HG03457 (cell line): ENCODE results near the gene TDP2.

Experiments
- ATAC-seq: cut with Tn5 transposase; IDR thresholded peaks from one replicate; pipeline ENCODE4 v1.9.1; 2021; ENCODE audit warnings: moderate number of reproducible peaks; ENCODE audit not compliant: unreplicated experiment

The TDP2 gene

GRCh38 chr6:24666641-24667377, at the start of gene TDP2, which contains the start of gene ACOT13:
TDP2 (minus strand) TSS chr6:24666899; CDS start chr6:24666862, 37 bp downstream.
ACOT13 (plus strand) TSS chr6:24667077; CDS start chr6:24667264, 187 bp downstream.
- peak; percentile 94 for ATAC-seq

DNA sequence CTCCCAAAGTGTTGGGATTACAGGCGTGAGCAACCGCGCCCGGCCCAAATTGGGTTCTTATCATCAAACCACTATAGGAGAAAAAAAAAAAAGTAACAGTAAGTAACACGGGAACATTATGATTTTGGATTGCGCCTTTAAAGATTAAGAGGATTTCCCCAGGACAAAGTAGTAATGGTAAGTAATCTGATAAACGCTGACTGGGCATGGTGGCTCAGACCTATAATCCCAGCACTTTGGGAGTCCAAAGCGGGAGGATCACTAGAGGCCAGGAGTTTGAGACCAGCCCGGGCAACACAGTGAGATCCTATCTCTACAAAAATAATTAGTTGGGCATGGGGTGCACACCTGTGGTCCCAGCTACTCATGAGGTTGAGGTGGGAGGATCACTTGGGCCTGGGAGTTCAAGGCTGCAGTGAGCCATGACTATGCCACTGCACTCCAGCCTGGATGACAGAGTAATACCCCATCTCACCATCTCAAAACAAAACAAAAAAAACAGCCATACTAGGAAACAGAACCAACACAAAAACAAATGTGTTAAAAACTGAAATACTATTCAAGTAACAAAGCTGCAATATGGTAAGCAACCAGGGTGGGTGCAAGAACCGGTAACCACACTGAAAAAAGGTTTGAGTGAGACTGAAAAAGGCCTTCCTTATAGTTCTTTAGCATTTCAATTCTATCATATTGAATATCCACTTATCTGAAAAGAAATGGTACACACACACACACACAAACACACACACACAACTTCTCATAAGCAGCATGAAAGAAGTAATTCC, 44.0 kb upstream of the TDP2 start:
- ATAC-seq, result no peak

GRCh38 chr6:24709014-24709711, 42.5 kb upstream of the TDP2 start:
- ATAC-seq, result no peak

GRCh38 chr6:24708612-24709011, 41.9 kb upstream of the TDP2 start:
- no peak for ATAC-seq

DNA sequence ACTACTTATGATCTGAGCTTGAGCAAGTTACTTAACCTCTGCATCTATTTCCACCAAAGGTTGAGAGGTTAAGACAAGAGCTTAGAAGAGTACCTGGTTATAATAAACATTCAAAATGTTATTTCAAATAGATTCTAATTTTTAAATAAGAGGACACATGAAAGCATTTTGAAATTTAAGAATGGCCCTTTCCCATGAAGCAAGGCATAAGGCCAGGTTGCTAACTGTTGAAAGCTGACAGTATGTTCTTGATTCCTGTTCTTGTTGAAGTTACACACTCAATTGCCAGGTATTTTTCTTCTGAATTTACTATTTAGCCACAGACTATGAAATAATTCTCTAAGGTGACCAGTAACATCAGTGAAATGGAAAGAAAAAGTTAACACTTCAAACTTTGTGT, 37.8 kb upstream of the TDP2 start:
- ATAC-seq, result no peak

- no peak for ATAC-seq
These were observed 36.1 kb upstream of the TDP2 start for GRCh38 chr6:24702720-24703282.

DNA sequence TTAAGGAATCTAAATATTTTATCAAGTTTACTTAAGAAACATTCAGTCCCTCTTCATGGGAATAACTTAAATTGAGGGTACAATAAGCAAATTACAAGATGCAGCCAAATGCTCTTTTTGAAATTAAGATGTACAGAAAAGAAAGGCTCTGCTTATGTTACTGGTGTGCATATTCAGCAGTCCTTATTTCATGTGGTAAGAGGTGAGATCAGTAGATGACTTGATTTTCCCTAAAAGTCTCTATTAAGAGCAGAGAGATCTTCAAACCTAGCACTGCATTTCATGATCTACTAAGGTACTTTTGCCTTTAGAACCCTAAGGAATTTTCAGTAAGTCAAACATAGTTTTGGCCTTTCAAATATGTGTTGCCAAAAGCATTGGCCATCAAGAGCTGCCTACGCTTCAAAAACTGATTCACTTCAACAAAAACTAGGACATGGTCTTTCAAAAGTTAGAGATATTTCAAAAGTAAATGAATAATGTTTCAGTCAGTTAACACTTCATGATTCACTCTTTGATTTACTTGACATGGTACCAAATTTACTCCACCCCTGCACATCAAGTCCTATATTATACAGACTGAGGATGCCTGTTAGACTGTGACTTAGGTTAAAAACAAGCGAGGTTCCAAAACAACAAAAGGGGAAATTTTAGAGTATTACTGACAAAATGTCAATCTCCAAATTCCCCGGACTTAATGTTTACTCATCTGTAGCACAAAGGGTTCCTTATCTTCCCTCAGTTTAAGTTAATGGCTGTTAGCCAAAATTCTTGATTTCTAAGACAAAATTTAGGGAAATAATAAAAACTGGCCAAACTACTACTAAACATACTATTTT, 33.0 kb upstream of the TDP2 start:
- no peak for ATAC-seq

GRCh38 chr6:24696097-24696496, 29.4 kb upstream of the TDP2 start:
- no peak for ATAC-seq

DNA sequence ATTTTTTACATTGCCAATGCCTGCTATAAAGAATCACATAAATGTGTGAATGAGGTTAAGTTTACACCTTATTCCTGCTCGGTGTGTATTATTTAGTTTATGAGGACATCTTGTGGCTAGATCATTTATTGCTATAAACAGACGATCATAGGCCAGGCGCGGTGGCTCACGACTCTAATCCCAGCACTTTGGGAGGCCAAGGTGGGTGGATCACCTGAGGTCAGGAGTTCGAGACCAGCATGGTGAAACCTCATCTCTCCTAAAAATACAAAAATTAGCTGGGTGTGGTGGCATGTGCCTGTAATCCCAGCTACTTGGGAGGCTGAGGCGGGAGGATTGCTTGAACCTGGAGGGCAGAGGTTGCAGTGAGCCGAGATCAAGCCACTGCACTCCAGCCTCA, 28.9 kb upstream of the TDP2 start:
- peak; percentile 58 for ATAC-seq

DNA sequence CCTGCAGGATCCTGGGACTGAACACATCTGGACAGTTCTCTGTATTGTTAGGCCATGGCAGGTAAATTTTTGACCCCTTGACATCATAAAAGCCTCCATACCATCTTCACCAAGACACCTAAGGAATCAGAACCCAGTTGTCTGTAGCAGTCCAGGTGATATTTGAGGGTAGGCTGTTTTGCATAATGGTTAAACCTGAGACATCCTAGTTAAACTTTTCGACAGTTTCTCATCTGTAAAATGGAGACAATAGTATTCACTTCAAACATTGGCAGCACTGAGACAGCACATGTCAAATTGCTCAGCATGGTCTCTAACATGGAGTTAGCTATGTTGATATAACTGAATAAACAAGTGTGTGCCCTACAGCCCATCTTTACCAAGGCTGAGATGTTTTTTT, 27.5 kb upstream of the TDP2 start:
- ATAC-seq, result no peak

DNA sequence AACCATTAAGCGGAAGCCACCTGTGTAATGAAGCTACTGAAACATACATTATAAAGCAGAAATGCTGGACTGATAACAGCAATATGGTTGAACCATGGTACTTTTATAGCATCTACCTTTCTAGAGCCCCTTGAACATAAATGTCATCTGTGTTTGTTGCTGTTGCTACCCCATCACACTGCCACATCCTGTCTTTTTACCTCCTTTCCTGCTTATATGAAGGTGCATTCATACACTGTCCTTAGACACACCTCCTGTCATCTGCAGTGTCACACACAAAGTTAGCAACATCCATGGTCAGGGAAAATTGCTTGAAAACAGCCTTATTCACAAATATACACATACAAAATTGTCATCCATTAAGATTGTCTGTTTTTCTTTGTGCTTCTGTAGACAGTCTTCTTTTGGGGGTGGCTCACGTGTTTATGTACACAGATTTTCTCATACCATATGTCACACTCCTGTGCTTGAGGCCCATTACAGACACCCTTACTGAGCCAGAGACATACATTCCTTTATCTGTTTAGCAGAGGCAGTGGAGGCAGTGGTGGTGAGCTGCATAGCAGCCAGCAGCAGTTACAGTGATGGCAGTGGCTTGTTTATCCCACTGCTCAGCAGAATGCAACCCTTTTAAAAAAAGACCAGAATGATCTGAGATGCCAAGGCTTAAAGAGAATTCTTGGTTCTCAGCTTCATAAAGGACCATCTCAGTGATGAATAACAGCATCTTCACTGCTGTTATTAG, 26.3 kb upstream of the TDP2 start:
- no peak for ATAC-seq

GRCh38 chr6:24692415-24692814, 25.7 kb upstream of the TDP2 start:
- no peak for ATAC-seq

DNA sequence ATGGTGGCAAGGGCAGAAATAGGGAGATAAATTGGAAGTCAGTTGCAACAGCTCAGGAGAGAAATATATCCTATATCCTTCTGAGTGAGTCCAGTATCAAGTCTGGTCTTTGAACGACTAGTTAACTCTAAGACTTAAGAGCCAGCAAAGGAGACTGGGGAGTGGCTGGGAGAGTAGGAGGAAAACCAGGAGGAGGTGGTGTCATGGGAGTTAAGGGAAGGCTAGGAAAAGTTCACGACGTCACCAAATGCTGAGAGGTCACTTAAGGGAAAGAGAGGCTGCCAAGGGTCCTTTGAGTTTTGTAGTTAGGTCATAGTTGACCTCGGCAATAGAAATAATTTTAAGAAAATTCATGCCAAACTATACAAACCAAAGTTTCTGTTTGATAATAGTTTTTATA, 25.3 kb upstream of the TDP2 start:
- no peak for ATAC-seq

GRCh38 chr6:24691550-24691949, 24.9 kb upstream of the TDP2 start:
- ATAC-seq, result no peak

DNA sequence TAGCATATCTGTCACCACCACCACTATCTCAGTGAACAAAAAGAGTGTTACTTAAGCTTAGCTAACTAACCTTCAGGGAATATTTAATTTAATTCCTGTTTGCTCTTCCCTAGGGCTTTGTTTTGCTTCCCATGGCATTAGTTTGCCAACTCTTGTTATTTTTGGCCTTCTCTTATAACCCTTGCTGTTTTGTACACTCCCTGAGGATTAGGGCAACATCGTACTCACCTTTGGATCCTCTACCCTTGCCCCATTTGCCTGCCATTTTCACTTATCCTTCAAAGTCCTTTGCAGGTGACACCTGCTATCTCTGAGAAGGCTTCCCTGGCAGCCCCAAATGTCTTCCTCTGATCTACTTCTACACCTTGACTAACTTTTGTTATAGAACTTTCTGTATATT, 23.9 kb upstream of the TDP2 start:
- ATAC-seq, result no peak

DNA sequence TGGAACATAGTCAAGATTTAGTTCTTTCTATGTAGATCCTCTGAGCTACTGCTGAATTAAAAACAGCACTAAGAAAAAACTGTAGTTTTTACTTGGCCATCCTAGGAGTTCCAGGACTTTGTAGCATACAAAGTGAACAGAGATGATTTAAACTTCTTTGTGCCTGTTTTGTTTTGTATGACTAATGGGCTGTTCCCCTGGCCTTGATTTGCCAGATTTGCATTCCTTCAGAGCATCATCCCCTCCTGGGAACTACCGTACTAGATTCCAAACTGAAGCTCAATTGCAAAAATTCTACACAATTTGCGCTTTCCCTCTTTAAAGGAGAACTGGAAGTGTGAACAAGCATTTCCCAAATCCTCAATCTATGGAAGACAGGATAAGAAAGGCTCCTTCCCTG, 23.3 kb upstream of the TDP2 start:
- ATAC-seq, result no peak

DNA sequence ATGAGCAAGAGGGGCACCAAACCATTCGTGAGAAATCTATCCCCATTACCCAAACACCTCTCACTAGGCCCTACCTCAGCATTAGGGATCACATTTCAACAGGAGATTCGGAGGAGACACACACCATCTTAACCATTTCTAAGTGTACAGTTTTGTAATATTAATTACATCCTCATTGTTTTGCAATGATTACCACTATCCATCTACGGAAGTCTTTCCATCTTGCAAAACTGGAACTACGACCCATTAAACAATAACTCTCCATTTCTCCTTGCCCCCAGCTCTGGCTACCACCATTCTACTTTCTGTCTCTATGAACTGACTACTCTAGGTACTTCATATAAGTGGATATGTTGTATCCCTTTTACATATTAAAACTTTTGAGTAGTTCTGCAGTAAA, 20.2 kb upstream of the TDP2 start:
- ATAC-seq, result no peak

- ATAC-seq, result no peak
These were observed 19.7 kb upstream of the TDP2 start for GRCh38 chr6:24686408-24686807.
